GM18873 (cell line): ENCODE results near the gene STXBP4.

ENCODE experiments used
- ATAC-seq: cut with Tn5 transposase; IDR thresholded peaks from one replicate; pipeline ENCODE4 v1.9.1; 2021; ENCODE audit warnings: mild to moderate bottlenecking, moderate library complexity, moderate number of reproducible peaks; ENCODE audit not compliant: unreplicated experiment, low FRiP score

STXBP4 gene

DNA sequence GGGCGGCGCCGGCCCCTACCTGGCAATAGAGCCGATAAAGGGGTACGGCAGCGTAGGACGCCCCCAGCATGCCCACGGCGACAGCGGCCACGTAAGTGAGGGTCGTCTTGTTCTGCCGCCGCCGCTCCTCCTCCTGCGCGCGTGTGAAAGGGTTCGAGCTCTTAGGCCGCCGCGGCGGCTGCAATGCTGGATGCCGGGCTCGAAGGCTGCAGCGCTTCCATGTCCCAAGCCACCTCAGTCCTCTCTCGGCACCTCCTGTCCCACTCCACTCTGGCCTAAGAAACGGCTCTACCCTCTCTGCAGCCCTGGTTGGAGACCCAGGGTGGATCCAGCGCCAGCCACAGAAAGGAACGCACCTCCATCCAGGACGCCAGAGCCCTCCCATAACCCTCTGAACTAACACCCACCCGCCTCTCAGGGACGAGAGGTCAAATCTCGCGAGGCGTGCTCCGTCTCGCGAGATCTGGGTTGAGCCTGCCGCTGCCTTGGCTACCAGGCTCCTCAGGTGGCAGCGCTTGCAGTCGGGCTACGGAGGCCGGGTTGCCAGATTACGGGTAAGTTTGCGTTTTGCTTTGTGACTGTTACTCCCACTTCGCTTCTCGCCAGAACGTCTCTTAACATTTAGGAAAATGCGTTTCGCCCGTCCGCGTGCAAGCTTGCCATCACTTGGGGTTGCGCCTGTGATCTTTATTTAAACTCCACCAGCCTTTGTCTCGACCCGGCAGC, at the start of gene STXBP4, which contains the start of gene COX11:
Gene STXBP4, plus strand, starts transcription at position 504 of the 726 bp plus-strand sequence. CDS start 17,455 bp downstream, outside the sequence.
Gene COX11, minus strand, starts transcription at position 393 of the 726 bp plus-strand sequence. Its CDS starts 8 bp downstream, at position 385.
- peak; percentile 91 for ATAC-seq

- ATAC-seq, result no peak
These were observed 49.1 kb upstream of the STXBP4 start for GRCh38 chr17:54919425-54919824.

DNA sequence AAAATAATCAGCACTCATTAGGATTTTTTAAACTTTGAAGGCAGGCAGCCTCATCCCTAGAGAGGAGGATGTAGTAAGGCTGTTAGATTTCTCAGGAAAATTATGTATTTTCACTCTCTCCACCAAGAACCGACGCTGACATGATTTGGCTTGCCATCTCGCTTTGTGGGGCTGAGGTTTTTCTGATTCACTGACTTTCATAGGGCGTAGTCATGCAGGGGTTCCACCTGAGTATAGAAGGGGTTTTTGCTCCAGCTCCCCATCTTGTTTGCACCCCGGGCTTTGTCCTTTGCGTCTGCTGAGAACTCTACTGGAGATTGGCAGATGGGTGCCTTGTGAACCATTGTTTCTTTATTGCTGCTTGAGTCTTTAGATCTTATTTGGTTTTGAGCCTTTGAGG, 47.7 kb upstream of the STXBP4 start:
- no peak for ATAC-seq

GRCh38 chr17:54924405-54924804, 44.2 kb upstream of the STXBP4 start:
- ATAC-seq, result no peak

DNA sequence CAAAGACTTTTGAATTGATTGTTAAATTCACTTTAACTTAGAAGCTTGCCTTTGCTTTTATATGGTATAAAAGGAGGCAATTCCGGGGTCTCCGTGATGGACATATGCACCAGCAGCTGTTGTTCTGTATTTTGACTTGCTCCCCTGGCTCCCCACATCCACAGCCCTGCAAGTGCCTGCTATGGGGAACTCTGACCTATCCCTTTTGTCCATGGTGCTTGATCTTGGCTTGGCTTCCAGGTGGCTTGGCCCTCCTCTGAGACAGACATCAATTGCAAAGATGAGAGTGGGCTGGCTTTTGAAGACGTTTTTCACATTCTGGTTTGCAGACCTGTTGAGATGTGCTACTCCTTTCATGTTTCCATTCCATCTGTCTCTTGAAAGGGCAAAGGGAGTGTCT, 41.0 kb upstream of the STXBP4 start:
- no peak for ATAC-seq

DNA sequence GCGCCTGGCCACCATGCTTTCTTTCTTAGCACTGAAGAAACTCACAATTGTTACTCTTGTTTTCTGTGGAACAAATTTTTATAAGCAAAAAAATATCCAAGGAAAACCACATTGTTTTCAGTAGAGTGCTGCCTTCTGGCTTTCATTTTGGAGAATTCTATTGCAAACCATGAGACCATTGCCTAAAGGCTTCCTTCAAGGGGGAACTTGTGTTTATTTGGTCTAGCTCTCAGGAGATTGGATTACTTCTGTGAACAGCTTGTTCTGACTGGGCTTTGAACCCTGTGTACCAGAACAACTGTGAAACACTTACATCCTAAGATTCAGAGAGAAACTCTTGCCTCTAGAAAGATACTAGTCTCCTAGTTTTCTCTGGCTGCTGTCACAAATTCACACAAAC, 35.9 kb upstream of the STXBP4 start:
- no peak for ATAC-seq

GRCh38 chr17:54933921-54934320, 34.6 kb upstream of the STXBP4 start:
- ATAC-seq, result no peak

- ATAC-seq, result no peak
These were observed 33.1 kb upstream of the STXBP4 start for GRCh38 chr17:54935471-54935870.

DNA sequence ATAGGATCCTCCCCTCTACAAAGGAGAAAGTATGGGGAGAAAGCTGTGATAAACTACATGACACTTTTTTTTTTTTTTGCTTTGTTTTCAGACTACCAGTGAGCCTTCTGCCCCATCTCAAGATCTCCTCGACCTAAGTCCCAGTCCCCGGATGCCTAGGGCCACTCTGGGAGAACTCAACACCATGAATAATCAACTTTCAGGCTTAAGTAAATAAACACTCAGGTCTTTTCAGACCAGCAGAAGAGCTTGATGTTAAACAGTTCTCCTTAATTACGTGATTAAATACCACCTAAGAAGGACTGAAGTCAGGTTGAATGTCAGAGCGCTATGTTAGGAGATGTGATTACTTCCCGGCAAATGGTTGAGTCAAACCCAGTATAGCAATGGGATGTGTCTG, 31.5 kb upstream of the STXBP4 start:
- no peak for ATAC-seq

DNA sequence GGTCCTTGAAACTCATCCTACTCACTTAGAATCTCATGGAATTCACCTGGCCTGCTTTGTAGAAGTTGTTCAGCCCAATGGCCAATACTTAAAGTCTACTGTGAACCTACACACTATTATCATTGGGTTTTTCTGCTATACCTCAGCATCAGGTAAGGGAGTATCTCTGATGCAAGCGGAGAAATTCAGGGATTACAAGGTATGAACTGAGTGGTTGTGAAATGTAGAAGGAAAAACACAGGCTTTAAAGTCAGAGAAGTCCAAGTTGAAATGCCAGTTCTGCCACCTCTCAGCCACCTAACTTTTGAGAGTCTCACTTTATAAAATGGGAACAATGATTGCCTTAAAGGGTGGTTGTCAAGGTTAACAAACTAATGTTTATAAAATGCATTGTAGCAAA, 31.1 kb upstream of the STXBP4 start:
- no peak for ATAC-seq

GRCh38 chr17:54941285-54941684, 27.3 kb upstream of the STXBP4 start:
- ATAC-seq, result no peak

- ATAC-seq, result no peak
These were observed 23.8 kb upstream of the STXBP4 start for GRCh38 chr17:54944796-54945195.

- no peak for ATAC-seq
These were observed 23.3 kb upstream of the STXBP4 start for GRCh38 chr17:54945231-54945630.

GRCh38 chr17:54945671-54946070, 22.9 kb upstream of the STXBP4 start:
- no peak for ATAC-seq

DNA sequence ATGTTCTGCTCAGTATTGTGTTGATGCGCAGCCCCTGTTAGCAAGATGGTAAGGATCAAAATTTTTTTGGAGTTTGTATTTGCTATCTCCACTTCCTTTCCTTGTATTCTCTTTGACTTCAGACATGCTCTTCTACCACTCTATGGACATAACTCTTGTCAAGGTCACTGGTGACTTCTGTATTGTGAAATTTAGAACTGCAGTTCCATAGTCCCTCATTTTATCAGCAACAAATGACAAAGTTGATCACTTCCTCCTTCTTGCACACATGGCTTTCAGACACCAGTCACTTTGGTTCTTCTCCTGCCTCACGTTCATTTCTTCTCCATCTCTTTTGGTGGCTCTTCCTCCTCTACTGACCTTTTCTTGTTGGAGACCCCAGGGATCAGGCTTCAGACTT, 21.2 kb upstream of the STXBP4 start:
- ATAC-seq, result no peak

DNA sequence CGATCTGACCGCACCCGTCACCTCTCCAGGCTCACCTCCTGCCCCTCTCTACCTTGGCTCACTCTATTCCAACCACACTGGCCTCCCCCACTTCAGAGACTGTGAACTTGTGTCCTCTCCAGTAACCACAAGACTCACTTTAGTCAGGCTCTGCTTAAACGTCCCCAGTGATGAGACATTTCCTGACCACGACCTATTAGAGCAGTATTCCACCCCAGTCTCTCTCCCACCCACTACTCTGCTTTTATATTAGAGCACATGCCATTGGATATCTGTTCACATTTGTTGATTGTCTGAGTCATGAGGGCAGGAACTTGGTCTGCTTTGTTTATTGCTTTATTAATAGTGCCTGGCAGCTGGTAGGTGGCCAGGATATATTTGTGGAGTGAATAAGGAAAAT, 20.2 kb upstream of the STXBP4 start:
- no peak for ATAC-seq

GRCh38 chr17:54950116-54950515, 18.4 kb upstream of the STXBP4 start:
- no peak for ATAC-seq

DNA sequence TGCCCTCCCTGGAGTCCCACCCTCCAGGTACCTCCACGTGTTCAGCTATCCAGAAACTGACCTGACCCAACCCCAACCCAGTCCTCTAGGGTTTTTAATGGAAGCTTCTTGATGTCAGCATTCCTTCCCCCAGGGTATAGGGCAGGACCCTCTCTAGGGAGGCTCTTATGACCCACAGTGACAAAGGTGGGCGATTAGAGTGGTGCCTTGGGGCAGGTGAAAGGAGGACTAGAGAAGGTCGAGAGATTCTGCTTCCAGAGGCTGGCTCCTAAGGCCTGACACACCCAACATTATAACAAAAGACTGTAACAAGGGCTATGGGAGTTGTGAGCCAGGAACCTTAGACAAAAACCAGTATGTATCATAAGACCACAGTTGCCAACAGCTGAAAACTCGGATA, 17.3 kb upstream of the STXBP4 start:
- no peak for ATAC-seq

DNA sequence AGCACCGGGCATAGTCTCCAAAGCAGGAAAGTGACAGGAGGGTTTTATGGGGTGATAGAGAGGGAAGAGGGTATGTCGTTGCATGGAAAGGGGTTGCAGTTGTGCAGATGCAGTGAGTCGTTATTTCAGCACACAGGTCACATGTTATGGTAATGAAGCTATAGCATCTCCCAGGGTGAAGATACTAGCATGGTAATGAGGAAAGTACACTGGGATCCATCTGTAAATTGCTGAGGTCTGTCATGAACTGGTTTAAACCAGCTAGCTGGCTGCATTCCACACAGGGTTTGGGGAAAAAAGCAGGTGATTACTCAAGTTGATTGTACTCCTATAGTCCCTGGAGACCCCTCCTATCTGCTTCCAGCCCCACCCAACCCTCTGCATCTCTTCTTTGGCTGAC, 11.8 kb upstream of the STXBP4 start:
- no peak for ATAC-seq

DNA sequence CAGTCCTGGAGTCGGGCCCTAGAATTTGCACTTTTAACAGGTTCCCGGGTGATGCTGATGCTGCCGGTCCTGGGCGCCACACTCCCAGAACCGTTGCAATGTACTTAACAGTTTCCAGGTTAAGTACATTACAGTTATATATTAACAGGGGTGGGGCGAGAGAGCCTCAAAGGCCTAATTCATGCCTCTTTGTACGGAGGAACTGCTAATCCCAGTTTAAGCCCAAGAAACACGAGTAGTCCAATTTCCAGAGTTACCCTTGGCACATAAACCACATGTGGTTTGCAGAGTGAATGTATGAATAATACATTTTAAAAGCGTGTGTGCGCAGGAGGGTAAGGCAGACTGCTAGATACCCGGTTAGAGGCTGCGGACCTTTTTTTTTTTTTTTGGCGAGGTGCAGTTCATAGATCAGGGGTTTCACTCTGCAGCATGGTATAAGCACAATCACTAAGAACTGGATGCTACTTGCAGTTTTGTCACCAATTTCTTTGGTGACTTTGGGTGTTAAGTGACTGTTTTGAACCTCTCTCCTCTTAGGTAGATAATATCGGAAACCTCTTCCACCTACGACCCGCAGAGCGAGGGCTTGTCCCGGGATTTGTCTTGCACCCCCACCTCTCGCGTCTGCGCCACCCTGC, 824 bp upstream of the STXBP4 start:
- ATAC-seq, result peak; percentile 25

- peak; percentile 28 for ATAC-seq
These were observed 395 bp downstream of the STXBP4 start for GRCh38 chr17:54968988-54969332.
